DMS 273 treated with DMSO at 0.1 percent for 48 hours (cell line): ENCODE data around the gene HAUS3.
"Not testable (repeated sequence)": the region's sequence is repeated elsewhere in the genome, so short reads cannot be mapped to it uniquely, and the experiment has no call there.

Experiments
- DNase-seq: peaks from one replicate; lab custom pipeline; 2025; lab: John Stamatoyannopoulos, UW

HAUS3 gene

GRCh38 chr4:2220016-2220630, 21.8 kb downstream of the HAUS3 start:
- peak; percentile 9 for DNase-seq

- no peak for DNase-seq
These were observed 22.6 kb downstream of the HAUS3 start for GRCh38 chr4:2219233-2219760.

- DNase-seq = no peak
These were observed 23.5 kb downstream of the HAUS3 start for GRCh38 chr4:2218436-2218835.

- no peak for DNase-seq
These were observed 24.2 kb downstream of the HAUS3 start for GRCh38 chr4:2217726-2218125.

GRCh38 chr4:2212831-2213230, 29.1 kb downstream of the HAUS3 start:
- no peak for DNase-seq

GRCh38 chr4:2202789-2203188, 39.1 kb downstream of the HAUS3 start:
- not testable (repeated sequence) for DNase-seq

- DNase-seq = no peak
These were observed 47.4 kb downstream of the HAUS3 start for GRCh38 chr4:2194496-2194895.

- DNase-seq = no peak
These were observed 48.6 kb downstream of the HAUS3 start for GRCh38 chr4:2193326-2193725.

GRCh38 chr4:2186865-2187172, 55.1 kb downstream of the HAUS3 start:
- DNase-seq = no peak

GRCh38 chr4:2186133-2186864, 55.6 kb downstream of the HAUS3 start:
- DNase-seq = no peak

- DNase-seq = no peak
These were observed 58.5 kb downstream of the HAUS3 start for GRCh38 chr4:2183394-2183793.

- DNase-seq = no peak
These were observed 58.9 kb downstream of the HAUS3 start for GRCh38 chr4:2182994-2183393.

- DNase-seq = no peak
These were observed 61.5 kb downstream of the HAUS3 start for GRCh38 chr4:2180410-2180809.

- DNase-seq = no peak
These were observed 62.2 kb downstream of the HAUS3 start for GRCh38 chr4:2179717-2180116.

- DNase-seq = no peak
These were observed 62.9 kb downstream of the HAUS3 start for GRCh38 chr4:2178986-2179385.
